ENCODE measurements around the gene ACAA2.
A peak's percentile ranks its signal among the peaks of the same experiment; 100 is the strongest.

The ACAA2 gene

DNA sequence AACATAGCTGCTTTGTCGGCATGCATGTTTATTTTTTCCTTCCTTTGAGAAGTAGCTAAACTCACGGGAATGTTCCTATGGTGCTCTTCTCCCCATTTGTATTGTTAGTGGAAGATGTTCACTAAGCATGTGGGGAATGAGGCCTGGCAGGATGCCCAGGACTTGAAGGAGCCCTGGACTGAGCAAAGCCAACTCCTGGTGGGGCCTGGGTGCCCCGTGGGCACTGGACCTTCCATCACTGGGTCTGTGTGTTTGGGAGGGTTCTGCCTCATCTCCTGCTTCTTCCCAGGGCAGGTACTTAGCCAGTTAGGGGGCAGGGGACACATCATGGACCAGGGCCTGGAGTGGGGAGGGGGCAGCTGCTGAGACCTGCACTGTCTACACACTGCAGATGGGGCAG is 49.3 kb downstream of the ACAA2 start:
- no peak for DNase-seq

DNA sequence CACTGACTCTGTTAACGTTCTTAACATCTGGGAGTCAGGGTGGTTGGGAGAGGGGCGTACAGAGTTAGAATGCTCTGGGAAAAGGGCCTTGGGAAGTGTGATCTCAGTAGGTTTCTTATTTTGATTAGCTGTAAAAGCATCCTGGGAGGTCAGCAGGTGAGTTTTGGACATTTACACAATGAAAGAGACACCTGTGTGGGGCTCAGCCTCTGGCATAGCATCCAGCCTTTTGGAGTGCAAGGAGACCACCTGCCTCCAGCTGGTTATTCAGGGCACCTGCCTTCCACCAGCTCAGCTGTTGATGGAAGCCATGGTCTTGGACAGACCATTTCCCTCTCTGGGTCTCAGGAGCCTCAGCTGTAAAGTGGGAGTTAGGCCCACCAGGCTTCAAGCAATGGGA is 49.7 kb downstream of the ACAA2 start:
- no peak for DNase-seq

DNA sequence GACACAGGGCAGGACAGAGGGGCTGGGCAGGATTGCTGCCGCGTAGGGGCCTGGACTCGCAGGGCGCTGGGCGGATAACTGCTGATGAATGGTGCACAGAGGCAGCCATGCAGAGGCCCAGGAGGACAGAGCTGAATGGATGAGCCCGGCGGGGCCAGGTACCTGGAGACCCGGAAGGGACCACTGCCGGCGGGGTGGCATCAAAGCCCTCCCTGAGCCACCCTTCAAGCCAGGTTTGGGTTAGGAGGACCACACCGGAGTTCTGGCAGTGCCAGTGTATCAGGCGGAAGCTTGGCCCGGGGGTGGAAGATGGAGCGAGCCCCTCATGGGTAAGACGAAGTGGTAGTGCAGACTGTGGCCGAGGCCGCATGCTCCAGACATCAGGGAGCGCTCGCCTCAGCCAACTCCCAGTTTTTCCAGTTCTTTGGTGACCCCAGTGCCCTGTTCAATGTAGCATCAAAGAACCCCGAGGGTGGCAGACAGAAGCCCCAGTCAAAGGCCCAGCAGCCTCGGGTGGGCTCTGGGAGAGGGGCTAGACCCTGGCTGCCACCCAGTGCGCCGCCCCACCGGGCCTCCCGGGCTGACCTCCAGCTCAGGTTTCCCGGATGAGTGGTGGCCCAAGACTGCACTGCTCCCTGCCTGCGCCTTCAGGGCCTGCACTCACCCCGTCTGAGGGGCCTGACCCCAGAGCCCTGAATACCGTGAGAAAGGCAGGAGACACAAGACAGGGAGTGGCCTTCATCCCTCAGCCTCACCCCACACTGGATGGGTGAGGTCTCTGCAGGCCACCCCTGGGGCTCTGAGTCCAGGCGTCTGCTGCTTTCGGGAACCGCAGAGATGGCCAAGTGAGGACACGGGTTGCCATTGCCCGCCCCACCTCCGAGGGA is 50.9 kb downstream of the ACAA2 start:
- DNase-seq = no peak

DNA sequence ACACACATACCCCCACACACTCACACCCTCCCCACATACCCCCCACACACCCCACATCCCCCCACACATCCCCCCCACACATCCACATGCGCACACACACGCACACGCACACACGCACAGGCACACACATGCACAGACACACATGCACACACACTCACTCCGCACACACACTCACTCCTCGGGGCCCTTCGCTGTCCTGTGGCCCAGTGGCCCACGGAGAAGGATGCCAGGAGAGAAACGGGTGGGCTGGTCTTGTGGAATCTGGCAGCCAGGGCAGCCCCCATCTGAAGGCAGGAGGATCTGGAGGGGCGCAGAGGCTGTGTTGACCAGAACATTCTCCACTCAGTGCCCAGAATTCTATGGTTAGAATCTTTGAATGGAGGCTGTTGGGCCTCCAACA is 51.6 kb downstream of the ACAA2 start:
- no peak for DNase-seq

DNA sequence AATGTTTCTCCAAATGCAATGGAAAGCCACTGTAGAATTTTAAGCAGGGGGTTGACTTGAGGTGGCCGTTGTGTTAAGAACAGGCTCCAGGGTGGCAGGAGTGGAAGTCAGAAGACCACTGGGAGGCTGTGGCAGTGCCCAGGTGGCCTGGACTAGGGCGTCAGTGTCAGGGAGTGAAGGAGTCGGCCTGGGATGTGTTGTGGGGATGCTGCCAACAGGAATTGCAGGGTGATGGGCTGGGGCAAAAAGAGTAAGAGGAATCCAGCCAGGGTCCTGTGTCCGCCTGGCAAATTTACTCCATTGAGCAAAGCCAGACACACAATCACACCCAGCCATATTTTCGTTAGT is 55.1 kb downstream of the ACAA2 start:
- no peak for DNase-seq

DNA sequence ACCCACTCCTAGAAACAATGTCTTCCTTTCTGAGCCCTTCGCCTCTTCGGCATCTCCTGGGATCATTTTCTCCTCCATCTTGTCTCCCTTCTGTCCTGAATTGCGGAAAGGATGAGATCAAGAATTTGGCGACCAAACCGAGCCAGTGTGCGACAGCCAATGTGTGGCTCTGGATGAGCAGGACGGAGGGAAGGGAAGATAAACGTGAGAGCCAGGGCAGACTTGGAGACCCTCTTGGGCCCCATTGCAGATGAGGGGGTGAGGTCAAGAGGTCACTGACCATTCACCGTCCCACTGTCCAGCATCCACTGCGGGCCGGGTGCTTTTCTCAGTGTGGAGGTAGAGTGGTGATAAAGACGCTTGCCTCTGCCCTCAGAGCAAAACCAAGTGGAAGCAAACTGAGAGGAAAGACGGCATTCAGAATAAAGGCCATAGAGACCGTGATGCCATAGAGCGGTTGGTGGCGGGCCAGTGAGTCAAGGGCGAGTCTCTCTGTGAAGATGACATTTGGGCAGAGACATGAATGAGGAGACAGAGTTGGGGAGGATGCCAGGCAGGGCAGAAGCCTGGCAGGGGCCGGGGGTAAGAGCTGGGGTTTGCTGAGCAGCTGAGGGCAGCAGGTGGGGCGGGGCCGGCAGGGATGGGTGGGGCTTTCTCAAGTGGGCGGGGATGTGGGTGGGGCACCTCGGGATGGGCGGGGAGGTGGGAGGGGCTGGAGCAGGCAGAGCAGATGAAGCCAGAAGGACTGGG is 55.6 kb downstream of the ACAA2 start:
- no peak for DNase-seq

DNA sequence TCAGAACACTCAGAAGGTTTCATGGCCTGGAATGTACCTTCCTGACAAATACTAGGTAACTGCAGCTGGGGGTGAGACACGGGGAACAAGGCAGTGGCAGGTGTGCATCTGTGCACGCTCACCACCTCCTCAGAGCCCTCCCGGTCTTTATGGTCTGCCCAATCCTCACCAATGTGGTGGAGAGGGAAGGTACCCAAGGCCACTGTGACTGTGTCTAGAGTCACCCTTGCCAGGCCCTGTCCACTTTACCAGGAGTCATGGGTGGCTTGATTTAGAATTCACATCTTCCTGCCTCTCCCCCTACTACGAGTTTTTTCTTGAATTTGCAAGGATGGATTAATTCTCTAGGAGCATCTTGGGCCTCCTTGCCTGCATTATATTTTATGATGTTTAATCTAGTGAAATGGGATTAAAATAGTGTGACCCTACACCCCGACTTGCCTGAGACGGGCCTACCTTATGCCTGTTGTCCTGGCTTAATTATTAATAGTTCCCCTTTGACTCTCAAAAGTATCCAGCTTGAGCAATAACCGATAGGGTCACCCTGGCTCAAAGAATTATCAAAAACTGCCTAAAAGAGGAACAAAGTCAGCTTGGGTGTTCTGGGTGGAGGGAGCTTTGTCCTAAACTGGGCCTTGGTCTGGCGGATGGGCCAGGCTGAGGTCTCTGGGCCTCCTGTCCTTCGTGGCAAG is 56.5 kb downstream of the ACAA2 start:
- DNase-seq = peak in 1 of 2 donors; percentile 9

DNA sequence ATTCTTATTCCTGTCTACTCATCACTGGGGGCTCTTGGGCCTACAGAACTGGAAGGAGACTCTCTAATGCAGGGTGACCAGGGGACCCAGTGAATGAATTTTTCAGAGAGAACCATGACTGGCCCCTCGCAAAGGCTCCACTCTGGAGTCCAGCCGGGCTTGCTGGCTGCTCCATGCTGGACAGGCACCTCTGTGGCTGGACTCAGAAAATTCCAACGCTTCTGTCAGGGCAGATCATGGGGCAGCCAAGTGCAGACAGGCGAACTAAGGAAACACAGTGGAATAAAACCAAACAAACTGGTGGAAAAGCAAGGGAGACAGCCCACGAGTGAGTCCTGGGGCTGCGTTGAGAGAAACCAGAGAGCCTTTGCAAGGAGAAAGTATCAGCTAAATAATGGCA is 57.2 kb downstream of the ACAA2 start:
- no peak for DNase-seq

DNA sequence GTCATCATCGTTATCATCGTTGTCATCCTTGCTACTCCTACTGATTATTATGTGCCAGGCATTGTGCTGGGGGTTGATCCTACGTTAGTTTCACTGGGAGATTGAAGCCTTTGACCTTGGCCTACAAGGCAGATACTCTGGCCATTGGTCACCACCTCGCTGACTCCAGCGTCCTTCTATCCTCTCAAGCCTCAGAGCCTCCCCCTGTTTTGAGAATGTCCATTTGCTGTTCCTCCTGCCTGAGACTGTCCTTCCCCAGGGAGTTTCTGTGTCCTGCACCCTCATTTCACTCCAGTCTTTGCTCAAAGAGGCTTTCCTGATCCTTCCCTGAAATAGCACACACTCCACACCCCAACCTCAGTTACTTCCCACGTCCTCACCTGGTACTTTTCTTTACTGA is 57.8 kb downstream of the ACAA2 start:
- no peak for DNase-seq

DNA sequence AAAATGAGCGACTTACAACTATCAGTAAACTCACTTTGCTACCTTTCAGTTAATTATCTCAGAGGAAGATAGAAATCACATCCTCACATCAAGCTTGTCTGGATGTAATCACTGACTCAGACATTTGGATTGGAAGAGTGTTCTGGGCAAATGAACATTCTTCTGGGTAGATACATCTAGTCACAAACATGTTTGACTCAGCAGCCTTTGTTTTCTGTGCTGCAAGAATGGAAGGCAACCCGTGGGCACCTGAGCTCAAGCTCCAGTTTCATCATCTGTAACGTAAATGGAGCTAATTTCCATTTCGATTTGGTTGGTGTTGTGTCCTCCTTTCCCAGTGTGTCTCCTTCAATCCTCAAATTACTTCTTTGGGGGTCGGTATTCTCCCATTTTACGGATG is 58.5 kb downstream of the ACAA2 start:
- no peak for DNase-seq

DNA sequence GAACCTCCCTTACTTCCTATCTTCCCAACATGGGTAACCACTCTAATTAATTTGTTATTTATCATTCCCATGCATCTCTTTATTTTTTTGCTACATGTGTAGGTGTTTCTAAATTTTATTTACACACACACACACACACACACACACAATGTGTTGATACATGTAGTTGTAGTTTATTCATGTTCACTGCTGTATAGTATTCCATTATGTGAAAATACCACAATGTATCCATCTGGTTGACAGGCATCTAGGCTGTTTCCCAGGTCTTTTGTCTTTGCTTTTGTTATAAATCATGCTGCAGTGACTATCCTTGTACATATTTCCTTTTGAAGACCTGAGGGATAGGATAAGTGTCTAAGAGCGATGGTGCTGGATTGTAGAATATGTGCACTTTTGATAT is 59.7 kb downstream of the ACAA2 start:
- DNase-seq = no peak

DNA sequence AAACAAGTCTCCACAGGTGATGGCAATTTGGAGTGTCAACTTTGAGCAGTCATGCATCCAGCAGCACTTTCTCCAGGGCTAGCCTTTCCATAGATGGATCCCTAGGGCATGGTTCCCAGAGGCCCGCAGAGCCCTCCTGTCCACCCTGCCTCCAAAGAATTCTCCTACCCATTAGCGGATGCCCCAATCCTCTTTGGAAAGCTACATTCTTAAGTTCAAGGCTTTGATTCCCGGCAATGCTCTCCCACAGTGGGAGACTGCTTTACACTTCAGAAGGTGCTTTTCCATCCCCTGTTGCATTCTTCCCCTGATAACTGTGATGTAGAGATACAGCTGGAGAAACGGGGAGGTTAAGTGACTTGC is 61.3 kb downstream of the ACAA2 start:
- DNase-seq = no peak

DNA sequence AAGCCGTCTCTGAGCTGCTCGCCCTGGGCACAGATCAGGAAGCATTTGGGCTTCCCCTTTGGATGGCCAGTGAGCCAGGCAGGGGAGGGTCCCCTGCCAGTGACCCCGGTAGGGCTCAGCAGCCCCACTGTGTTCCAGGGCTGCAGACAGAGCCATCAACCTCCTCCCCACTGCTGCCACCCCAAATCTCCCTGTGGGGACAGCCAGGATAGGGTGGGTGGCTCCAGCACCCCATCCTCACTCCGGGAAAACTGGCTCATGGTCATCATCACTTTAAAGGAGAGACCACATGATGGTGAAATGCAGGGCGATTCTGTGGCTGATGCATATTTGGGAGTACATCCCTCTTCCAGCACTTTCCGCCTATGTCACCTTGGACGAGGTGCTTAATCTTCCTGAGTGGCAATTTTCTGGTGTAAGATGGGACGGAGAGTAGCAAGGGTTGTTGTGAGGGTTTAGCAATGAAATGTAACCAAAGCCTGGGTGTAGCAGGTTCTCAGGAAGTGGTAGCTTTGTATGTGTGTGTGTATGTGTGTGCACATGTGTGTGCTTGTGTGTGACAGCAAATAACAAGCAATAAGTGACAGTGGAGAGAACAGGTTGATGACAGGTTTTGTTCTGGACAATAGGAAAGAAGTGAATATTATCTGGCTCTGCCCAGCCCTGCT is 61.8 kb downstream of the ACAA2 start:
- no peak for DNase-seq

DNA sequence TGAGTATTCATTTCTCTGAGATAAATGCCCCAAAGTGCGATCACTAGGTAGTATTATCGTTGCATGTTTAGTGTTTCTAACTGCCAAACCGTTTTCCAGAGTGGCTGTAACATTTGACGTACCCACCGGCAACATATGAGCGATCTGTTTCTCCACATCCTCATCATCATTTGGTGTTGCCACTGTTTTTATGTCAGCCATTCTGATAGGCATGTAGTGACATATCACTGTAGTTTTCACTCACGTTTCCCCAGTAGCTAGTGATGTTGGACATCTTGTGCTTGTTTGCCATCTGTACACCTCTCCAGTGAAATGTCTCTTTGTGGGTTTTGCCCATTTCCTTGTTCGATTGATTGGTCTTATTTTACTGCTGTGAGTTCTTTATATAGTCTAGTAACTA is 63.8 kb downstream of the ACAA2 start:
- no peak for DNase-seq

DNA sequence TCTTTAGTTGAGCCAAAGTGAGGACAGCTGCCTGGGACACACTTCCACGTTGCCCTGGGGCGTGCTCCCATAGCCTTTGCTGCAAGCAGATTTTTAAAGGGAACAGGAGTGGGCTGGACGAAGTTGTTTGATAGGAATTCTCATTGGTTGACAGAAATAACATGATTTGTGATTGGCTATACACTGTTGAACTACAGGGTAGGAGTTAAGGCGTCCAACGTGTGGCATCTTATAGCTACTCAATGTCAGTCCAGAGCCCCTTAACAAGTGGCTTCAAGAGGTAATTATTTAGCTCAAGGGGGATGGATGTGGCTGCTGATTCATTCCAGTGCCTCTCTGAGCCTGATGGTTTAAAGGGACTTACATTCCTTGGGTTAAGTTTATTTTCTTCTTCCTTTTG is 65.5 kb downstream of the ACAA2 start:
- DNase-seq = no peak

DNA sequence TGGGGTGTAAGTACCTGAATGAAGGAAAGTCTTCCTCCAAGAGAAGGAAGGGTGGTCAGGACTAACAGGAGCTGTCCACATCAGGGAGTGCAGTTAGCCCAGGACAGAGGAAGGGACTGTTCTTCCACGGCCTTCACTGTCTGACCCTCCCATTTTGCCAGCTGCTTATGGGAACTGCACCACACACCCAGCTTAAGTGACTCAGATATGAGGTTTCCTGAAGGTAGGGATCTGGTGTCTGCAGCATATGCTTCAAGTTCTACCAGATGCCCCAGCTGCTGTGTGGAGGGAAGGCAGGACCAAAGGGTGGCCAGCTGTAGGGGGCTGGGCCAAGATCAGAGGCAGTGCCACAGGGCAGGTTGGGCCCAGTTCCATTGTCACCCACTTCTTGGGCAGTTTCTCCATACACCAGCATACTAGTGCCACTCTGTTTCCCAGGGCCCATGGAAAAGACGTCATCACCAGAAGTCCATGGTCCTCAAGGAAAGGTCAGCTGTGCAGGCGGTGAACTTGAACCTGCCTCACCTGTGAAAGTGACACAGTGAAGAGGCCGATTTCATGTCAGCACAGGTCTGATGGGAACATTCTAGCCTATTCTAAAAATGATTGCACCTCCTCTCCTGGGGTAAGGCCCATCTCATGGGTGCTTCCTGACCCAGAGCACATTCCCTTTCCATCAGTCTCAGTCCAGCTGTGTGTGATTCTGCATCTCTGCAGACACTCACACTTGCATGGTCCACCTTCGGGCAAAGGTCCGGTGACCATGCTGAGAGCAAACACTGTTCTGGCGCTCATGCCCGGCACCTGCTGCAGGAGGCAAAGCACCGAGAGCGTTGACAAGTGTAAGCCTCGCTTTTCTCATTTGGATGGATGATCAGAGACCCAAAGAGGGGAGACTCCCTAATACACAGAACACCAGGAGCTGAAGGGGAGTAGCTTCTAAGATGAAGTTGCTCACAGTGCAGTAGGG is 68.0 kb downstream of the ACAA2 start:
- DNase-seq = no peak

DNA sequence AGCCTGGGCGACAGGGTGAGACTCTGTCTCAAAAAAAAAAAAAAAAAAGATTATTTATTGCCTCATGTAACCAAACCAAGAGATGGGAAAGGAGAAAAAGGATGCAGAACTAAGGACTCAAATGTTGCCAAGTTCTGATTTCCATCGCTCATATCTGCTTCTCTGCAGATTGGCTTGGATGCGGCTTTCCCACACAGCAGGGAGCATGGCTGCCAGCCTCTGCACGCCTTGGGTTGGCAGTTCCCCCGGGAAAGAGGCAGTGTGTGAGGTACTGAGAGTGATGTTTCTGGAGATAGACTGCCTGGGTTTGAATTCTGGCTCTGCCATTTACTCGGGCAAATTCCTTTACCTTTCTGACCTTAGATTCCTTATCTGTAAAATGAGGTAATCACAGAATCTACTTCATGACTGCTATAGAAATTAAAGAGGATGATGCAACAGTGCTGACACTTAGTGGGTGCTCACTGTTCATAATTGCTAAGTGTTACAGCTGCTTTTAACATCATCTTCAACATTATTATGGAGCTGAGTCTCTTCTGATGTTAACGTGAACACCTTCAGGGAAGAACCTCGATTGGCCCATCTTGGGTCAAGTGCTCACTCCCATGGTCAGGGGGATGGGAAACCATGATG is 68.8 kb downstream of the ACAA2 start:
- no peak for DNase-seq

DNA sequence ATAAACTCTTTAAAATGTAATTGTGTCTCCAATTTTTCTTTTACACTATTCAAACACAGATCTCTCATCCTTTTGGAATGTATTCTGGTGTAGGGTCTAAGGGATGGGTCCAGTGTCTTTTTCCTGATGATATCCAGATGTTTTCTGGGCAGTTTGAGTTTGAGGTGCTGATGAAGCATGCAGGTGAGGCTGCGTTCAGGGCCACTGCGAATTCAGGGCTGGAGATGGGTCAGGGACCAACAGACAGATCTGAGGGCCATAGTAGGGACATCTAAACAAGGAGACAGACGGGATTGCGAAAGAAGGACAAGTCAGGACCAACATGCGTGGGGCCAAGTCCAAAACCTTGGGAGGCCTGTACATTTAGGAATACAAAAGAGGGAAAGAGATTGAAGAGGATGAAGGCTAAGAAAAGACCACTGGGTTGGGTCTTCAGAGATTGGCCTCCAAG is 70.2 kb downstream of the ACAA2 start:
- DNase-seq = no peak

DNA sequence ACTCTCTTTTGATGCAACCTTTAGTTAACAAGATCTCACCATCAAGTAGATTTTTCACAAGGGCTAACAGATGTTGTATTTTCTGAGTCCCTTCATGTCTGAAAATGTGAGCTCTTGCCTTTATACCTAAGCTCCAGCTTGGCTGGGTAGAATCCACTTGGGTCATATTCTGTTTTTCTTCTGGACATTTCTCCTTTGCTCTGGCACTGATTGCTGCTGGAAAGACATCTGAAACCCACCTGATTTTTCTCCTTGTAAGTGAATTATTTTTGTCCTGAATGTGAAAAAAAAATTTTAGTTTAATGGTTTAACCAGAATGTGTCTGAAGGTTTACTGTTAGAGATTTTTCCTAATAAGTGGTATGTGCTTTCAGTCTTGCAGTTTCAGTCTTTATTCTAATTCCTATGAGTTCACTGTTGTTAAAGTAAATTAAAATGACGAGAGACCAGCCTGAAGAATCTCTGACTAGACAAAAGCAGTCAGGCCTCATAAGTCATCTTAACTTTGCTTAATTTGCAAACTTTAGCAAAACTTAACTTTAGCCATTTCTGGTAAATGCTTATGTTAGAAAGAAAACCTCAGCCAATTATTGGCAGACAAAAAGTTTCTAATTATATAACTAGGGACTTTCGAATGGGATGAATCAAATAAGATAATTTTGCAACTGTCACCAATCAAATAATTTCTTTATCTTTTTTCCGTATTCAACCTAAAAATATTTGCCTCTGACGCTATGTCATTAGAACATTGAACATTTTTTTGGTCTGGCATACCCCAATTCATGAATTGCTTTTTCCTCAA is 70.8 kb downstream of the ACAA2 start:
- no peak for DNase-seq

DNA sequence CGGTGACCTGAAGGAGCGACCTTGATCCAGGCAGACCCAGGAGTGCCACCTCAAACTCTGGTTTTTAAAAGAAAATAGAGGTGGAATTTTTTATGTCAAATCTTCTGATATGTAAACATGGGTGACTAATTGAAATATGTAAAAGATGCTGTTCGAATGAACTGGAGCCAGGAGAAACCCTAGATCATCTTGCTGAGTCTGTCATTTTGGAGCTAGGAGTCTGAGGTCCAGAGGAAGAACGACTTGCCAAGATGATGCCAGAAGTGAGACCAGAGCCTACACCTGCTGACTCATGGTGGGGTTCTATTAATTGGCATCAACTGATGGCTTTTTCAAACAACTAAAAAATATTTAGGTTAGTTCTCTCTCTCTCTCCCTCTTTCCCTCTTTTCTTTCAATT is 74.1 kb downstream of the ACAA2 start:
- DNase-seq = no peak

DNA sequence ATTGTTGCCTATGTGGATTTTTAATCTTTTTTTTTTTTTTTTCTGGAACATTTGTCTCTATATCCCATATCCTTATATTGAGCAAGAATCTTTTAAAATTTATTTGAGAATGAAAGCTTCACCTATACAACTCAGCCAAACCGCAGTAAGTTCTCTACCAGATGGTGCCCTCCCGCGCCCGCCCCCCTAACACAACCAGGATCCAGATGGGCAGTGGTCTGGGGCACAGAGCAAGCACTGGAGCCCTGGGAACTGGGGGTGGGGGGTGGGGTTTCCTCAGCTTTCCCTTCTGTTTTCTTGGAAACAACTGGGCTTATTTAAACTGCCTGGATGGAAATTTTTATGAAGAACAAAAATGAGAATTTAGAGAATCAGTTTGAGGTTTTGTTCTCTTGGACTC is 74.6 kb downstream of the ACAA2 start:
- DNase-seq = no peak
